ENCODE results near the gene SLC35F6. TPM values are rescaled to one million over a fixed set of nuclear protein-coding genes. Genes with fewer than 3 reads are reported as not detected.
"Not testable (repeated sequence)": the region's sequence is repeated elsewhere in the genome, so short reads cannot be mapped to it uniquely, and the experiment has no call there.

SLC35F6 gene
- total and polyA plus RNA-seq, 12 donors = 13.2 to 36.2 (median 21.3) TPM

- intact Hi-C loops (cut with DNase I) = loop anchor here in 9 of 10 donors (1.0 to 2.0 kb wide), 2 partner anchors 140 kb away; no protein-coding TSS in a partner anchor
- Histone ChIP-seq H3K9me3 (no peaks in the 10 kb centered on the region), H3K4me3 (no peak overlapping the region), H3K27me3 (no peaks in the 10 kb centered on the region), H3K36me3 (no peaks in the 10 kb centered on the region), H3K27ac (no peak overlapping the region), H3K4me1 (no peaks in the 10 kb centered on the region)
- ATAC-seq (no peak), DNase-seq (no peak)
- WGBS, 2 donors = 92 to 93% methylated on average over 3 of the region's 3 CpGs
- no peak for TF ChIP-seq CTCF (IDR thresholded peaks at IDR 0.05)
Measured at GRCh38 chr2:26744953-26745352, 19.1 kb upstream of the SLC35F6 start.

- Histone ChIP-seq H3K36me3 (no peaks in the 10 kb centered on the region), H3K4me1 (no peaks in the 10 kb centered on the region), H3K4me3 (no peak overlapping the region), H3K27me3 (no peaks in the 10 kb centered on the region), H3K27ac (no peak overlapping the region), H3K9me3 (no peaks in the 10 kb centered on the region)
- intact Hi-C loops (cut with DNase I) = loop anchor here (1.0 to 2.0 kb wide), 2 partner anchors 140 to 141 kb away; no protein-coding TSS in a partner anchor
- 26 to 30% methylated on average over 9 of the region's 9 CpGs for WGBS, 2 donors
- peak; percentile 85 to 98 (median 95) for TF ChIP-seq CTCF (IDR thresholded peaks at IDR 0.05)
- peak; percentile 82 to 85 for DNase-seq
- ATAC-seq = peak; percentile 78 to 93 (median 92)
Measured at GRCh38 chr2:26745609-26746327, 18.3 kb upstream of the SLC35F6 start.

GRCh38 chr2:26746934-26747333 lies 17.1 kb upstream of the SLC35F6 start:
- 68 to 70% methylated on average over 3 of the region's 3 CpGs for WGBS, 2 donors
- intact Hi-C loops (cut with DNase I) = loop anchor here in 1 of 10 donors (2.0 kb wide), 1 partner anchor 142 kb away; no protein-coding TSS in a partner anchor
- peaks cover 0 to 5% (median 0%) of the 10 kb centered on the region in 11 donors for H3K9me3 ChIP-seq

GRCh38 chr2:26749787-26750420 lies 14.2 kb upstream of the SLC35F6 start:
- H3K4me1 ChIP-seq; H3K36me3 ChIP-seq; ATAC-seq; DNase-seq; H3K27me3 ChIP-seq; intact Hi-C loops (cut with DNase I); H3K9me3 ChIP-seq; H3K4me3 ChIP-seq; H3K27ac ChIP-seq: not testable (repeated sequence)
- WGBS, 2 donors = 51 to 54% methylated on average over 8 of the region's 8 CpGs

More at GRCh38 chr2:26746934-26747333, 17.1 kb upstream of the SLC35F6 start:
- Histone ChIP-seq H3K27me3 (no peaks in the 10 kb centered on the region), H3K36me3 (no peaks in the 10 kb centered on the region), H3K4me3 (no peak overlapping the region), H3K4me1 (no peaks in the 10 kb centered on the region), H3K27ac (no peak overlapping the region)
- TF ChIP-seq CTCF (IDR thresholded peaks at IDR 0.05) = no peak
- DNase-seq (no peak), ATAC-seq (no peak)

- intact Hi-C loops (cut with DNase I); H3K36me3 ChIP-seq; H3K4me1 ChIP-seq; H3K9me3 ChIP-seq; ATAC-seq; H3K27ac ChIP-seq; H3K27me3 ChIP-seq; H3K4me3 ChIP-seq; DNase-seq: not testable (repeated sequence)
- 82 to 83% methylated on average over 11 of the region's 11 CpGs for WGBS, 2 donors
Measured at GRCh38 chr2:26750467-26750866, 13.6 kb upstream of the SLC35F6 start.

Data from heart right ventricle (tissue), 16 donors.